ENCODE measurements around the gene CYSTM1.
A peak's percentile ranks its signal among the peaks of the same experiment; 100 is the strongest.
"Not testable (repeated sequence)": the region's sequence is repeated elsewhere in the genome, so short reads cannot be mapped to it uniquely, and the experiment has no call there.

The CYSTM1 gene

GRCh38 chr5:140150201-140150600 lies 24.8 kb upstream of the CYSTM1 start:
- no peak for DNase-seq (ENCODE audit: low spot score)

GRCh38 chr5:140151144-140152021 lies 23.6 kb upstream of the CYSTM1 start:
- no peak for DNase-seq (ENCODE audit: low spot score)

- DNase-seq (ENCODE audit: low spot score) = no peak
Observed at GRCh38 chr5:140152022-140152999, 22.7 kb upstream of the CYSTM1 start.

- DNase-seq (ENCODE audit: low spot score) = no peak
Observed at GRCh38 chr5:140153255-140153654, 21.7 kb upstream of the CYSTM1 start.

- no peak for DNase-seq (ENCODE audit: low spot score)
Observed at GRCh38 chr5:140153905-140154304, 21.1 kb upstream of the CYSTM1 start.

- not testable (repeated sequence) for DNase-seq (ENCODE audit: low spot score)
Observed at GRCh38 chr5:140154710-140155381, 20.1 kb upstream of the CYSTM1 start.

- peak; percentile 84 for DNase-seq (ENCODE audit: low spot score)
Observed at GRCh38 chr5:140157032-140157781, 17.8 kb upstream of the CYSTM1 start.

- DNase-seq (ENCODE audit: low spot score) = no peak
Observed at GRCh38 chr5:140159014-140159927, 15.7 kb upstream of the CYSTM1 start.

GRCh38 chr5:140162275-140162674 lies 12.7 kb upstream of the CYSTM1 start:
- no peak for DNase-seq (ENCODE audit: low spot score)

GRCh38 chr5:140162781-140163180 lies 12.2 kb upstream of the CYSTM1 start:
- no peak for DNase-seq (ENCODE audit: low spot score)

- DNase-seq (ENCODE audit: low spot score) = no peak
Observed at GRCh38 chr5:140165101-140165922, 9.7 kb upstream of the CYSTM1 start.

GRCh38 chr5:140165923-140166270 lies 9.1 kb upstream of the CYSTM1 start:
- no peak for DNase-seq (ENCODE audit: low spot score)

GRCh38 chr5:140166911-140167310 lies 8.1 kb upstream of the CYSTM1 start:
- DNase-seq (ENCODE audit: low spot score) = no peak

GRCh38 chr5:140168371-140168770 lies 6.6 kb upstream of the CYSTM1 start:
- DNase-seq (ENCODE audit: low spot score) = no peak

- peak; percentile 19 for DNase-seq (ENCODE audit: low spot score)
Observed at GRCh38 chr5:140169410-140169809, 5.6 kb upstream of the CYSTM1 start.

- no peak for DNase-seq (ENCODE audit: low spot score)
Observed at GRCh38 chr5:140172483-140172882, 2.5 kb upstream of the CYSTM1 start.

- DNase-seq (ENCODE audit: low spot score) = no peak
Observed at GRCh38 chr5:140174014-140174413, 974 bp upstream of the CYSTM1 start.

GRCh38 chr5:140175367-140176030 lies 511 bp downstream of the CYSTM1 start:
- DNase-seq (ENCODE audit: low spot score) = peak; percentile 82

GRCh38 chr5:140176031-140176387 lies 1.0 kb downstream of the CYSTM1 start:
- DNase-seq (ENCODE audit: low spot score) = peak; percentile 18
